ENCODE results near the gene SH3PXD2B. TPM values are rescaled to one million over a fixed set of nuclear protein-coding genes. Genes with fewer than 3 reads are reported as not detected.

SH3PXD2B gene
- total and polyA plus RNA-seq, 2 donors (not counting 1 experiment from before 2014, with no cell fraction given): 12.6 to 21.1 TPM

DNA sequence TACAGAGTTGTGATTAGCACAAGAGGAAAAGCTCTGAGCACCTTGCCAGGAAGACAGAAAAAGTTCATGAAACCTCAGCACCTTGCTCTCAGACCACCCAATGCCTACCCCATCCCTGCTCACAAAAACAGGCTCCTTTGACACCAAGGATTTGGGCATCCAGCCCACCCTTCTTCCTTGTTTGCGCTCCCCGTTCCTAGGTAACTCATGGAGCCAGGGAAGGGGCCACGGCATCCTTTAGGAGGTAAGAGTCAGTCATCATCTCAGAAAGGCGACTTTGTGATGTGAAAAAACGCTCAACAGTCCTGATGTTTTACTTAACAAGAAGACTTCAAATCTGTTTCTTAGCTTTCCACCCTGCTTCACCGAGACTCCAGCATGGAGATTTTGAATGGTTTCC is 29.5 kb downstream of the SH3PXD2B start:
- Histone ChIP-seq H3K4me2 (ENCODE audit: extremely low read depth, insufficient read depth, low read length) (no peak overlapping the region), H3K27me3 (ENCODE audit: control insufficient read depth, insufficient read depth, low read length) (no peaks in the 10 kb centered on the region), H3K36me3 (ENCODE audit: control insufficient read depth, insufficient read depth, low read length) (no peaks in the 10 kb centered on the region), H3K9me3 (ENCODE audit: control insufficient read depth, insufficient read depth, low read depth, low read length) (no peaks in the 10 kb centered on the region), H3K4me1 (ENCODE audit: control insufficient read depth, extremely low read depth, insufficient read depth, low read length) (peaks cover 19% of the 10 kb centered on the region), H2AFZ (ENCODE audit: low read length) (no peak overlapping the region), H3K4me3 (replicated peaks in 1 of 4; ENCODE audit: control extremely low read depth in 1 of 4, insufficient read depth in 1 of 4, low read depth in 3 of 4, low read length in 4 of 4) (no peak overlapping the region), H3K27ac (ENCODE audit: insufficient read depth, low read length) (no peak overlapping the region), H4K20me1 (ENCODE audit: control insufficient read depth, extremely low read depth, insufficient read depth, low read length) (no peaks in the 10 kb centered on the region), H3K79me2 (ENCODE audit: control insufficient read depth, insufficient read depth, low read length) (peaks cover 5% of the 10 kb centered on the region), H3K9ac (ENCODE audit: insufficient read depth, low read length) (no peak overlapping the region)
- no peak for DNase-seq (ENCODE audit: low read depth in 2 of 2)
- no peak for TF ChIP-seq CTCF (conservative IDR thresholded peaks at IDR 0.05 in 1 of 2, IDR thresholded peaks at IDR 0.05 in 1 of 2; ENCODE audit: low read depth in 1 of 2, low read length in 2 of 2)

DNA sequence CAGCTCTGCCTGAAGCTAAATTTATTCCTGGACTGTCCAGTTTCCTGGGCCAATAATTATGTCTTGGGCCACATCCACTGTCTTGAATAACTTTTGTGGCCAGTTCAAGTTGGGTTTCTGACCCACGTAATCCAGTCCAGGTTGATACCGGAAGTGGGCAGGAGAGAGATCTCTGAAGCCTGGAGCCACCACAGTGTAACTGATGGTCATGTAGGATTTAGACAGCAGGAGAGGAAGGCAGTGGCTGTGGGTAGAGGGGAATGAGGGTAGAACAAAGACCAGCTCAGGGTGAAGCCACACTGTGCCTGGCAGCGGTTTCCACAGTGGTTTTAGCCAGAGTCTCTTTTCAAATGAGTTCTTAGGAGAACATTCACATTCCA is 30.2 kb downstream of the SH3PXD2B start:
- Histone ChIP-seq H3K9me3 (ENCODE audit: control insufficient read depth, insufficient read depth, low read depth, low read length) (no peaks in the 10 kb centered on the region), H3K9ac (ENCODE audit: insufficient read depth, low read length) (no peak overlapping the region), H3K36me3 (ENCODE audit: control insufficient read depth, insufficient read depth, low read length) (no peaks in the 10 kb centered on the region), H3K4me3 (replicated peaks in 1 of 4; ENCODE audit: control extremely low read depth in 1 of 4, insufficient read depth in 1 of 4, low read depth in 3 of 4, low read length in 4 of 4) (no peak overlapping the region), H3K27ac (ENCODE audit: insufficient read depth, low read length) (no peak overlapping the region), H3K79me2 (ENCODE audit: control insufficient read depth, insufficient read depth, low read length) (peaks cover 5% of the 10 kb centered on the region), H3K27me3 (ENCODE audit: control insufficient read depth, insufficient read depth, low read length) (no peaks in the 10 kb centered on the region), H2AFZ (ENCODE audit: low read length) (no peak overlapping the region), H3K4me1 (ENCODE audit: control insufficient read depth, extremely low read depth, insufficient read depth, low read length) (peaks cover 21% of the 10 kb centered on the region), H3K4me2 (ENCODE audit: extremely low read depth, insufficient read depth, low read length) (no peak overlapping the region), H4K20me1 (ENCODE audit: control insufficient read depth, extremely low read depth, insufficient read depth, low read length) (no peaks in the 10 kb centered on the region)
- DNase-seq (ENCODE audit: low read depth in 2 of 2): peak in 1 of 2 donors; percentile 47
- TF ChIP-seq EZH2 (IDR thresholded peaks at IDR 0.05; ENCODE audit: low read length, missing control alignments) (no peak), CTCF (conservative IDR thresholded peaks at IDR 0.05 in 1 of 2, IDR thresholded peaks at IDR 0.05 in 1 of 2; ENCODE audit: low read depth in 1 of 2, low read length in 2 of 2) (no peak)

GRCh38 chr5:172423379-172424110 is 30.8 kb downstream of the SH3PXD2B start:
- Histone ChIP-seq H3K27me3 (ENCODE audit: control insufficient read depth, insufficient read depth, low read length) (no peaks in the 10 kb centered on the region), H3K27ac (ENCODE audit: insufficient read depth, low read length) (no peak overlapping the region), H3K4me3 (replicated peaks in 1 of 4; ENCODE audit: control extremely low read depth in 1 of 4, insufficient read depth in 1 of 4, low read depth in 3 of 4, low read length in 4 of 4) (no peak overlapping the region), H3K79me2 (ENCODE audit: control insufficient read depth, insufficient read depth, low read length) (peaks cover 5% of the 10 kb centered on the region), H3K4me2 (ENCODE audit: extremely low read depth, insufficient read depth, low read length) (no peak overlapping the region), H3K4me1 (ENCODE audit: control insufficient read depth, extremely low read depth, insufficient read depth, low read length) (peaks cover 21% of the 10 kb centered on the region), H3K36me3 (ENCODE audit: control insufficient read depth, insufficient read depth, low read length) (no peaks in the 10 kb centered on the region), H3K9ac (ENCODE audit: insufficient read depth, low read length) (no peak overlapping the region), H4K20me1 (ENCODE audit: control insufficient read depth, extremely low read depth, insufficient read depth, low read length) (no peaks in the 10 kb centered on the region), H2AFZ (ENCODE audit: low read length) (no peak overlapping the region), H3K9me3 (ENCODE audit: control insufficient read depth, insufficient read depth, low read depth, low read length) (no peaks in the 10 kb centered on the region)
- DNase-seq (ENCODE audit: low read depth in 2 of 2): no peak
- TF ChIP-seq EZH2 (IDR thresholded peaks at IDR 0.05; ENCODE audit: low read length, missing control alignments): no peak
- no peak for TF ChIP-seq CTCF (conservative IDR thresholded peaks at IDR 0.05 in 1 of 2, IDR thresholded peaks at IDR 0.05 in 1 of 2; ENCODE audit: low read depth in 1 of 2, low read length in 2 of 2)
